ENCODE data around the gene C1orf232. TPM values are rescaled to one million over a fixed set of nuclear protein-coding genes. Genes with fewer than 3 reads are reported as not detected.

The C1orf232 gene
- total and polyA plus RNA-seq, 4 donors: 0.50 to 1.4 (median 1.1) TPM; not detected in 1

DNA sequence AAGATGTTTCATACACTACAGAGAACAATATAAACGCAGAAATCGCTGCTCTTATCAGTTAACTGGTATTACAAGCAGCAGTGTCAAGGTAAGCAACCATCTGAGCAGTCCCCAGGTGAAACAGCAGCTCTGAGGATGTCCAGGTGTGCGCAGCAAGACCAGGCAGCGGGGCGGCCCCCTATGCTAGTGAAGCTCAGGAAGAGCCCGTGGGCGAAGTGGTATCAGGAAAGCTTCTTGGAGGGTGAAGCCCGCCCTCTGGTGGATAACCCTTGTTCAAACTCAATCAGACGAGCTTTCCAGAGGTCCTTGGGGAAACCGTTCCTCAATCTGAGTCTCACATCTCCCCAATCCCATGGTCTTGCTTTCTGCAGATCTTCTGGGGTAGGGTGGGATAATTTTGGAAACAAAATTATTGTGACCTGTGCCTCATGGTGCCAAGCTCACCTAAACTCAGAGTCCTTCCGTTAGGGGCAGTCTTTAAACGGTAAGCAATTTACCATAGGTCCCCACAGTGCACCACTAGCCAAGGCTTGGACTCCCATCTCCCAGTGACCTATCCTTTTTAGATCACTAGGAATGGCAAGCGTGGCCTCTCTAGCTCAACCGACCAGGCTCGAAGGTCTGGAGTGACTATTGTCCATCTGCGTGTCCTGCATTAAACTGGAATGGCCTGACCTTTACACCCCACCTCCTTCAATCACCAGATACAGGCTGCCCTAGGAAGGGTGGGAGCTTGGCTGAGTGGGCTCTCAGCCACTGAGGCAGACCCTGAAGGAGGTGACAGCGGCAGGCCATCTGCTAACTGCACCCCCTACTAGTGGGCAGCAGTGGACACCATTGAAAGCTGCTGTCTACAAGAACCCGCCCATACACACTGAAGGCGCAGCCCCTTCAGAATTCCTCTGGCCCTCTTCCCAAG is 23.5 kb downstream of the C1orf232 start:
- Histone ChIP-seq H3K4me1 (ENCODE audit: control insufficient read depth, insufficient read depth, low read length) (peaks cover 3% of the 10 kb centered on the region), H3K27me3 (ENCODE audit: control insufficient read depth, insufficient read depth, low read length) (no peaks in the 10 kb centered on the region), H3K36me3 (ENCODE audit: control insufficient read depth, insufficient read depth, low read length) (no peaks in the 10 kb centered on the region), H3K9me3 (ENCODE audit: control insufficient read depth, insufficient read depth, low read length) (no peaks in the 10 kb centered on the region), H3K27ac (ENCODE audit: low read depth, low read length) (no peak overlapping the region), H3K4me3 (ENCODE audit: low read depth, low read length) (no peak overlapping the region)
- DNase-seq (ENCODE audit: low read depth in 4 of 6, low spot score in 6 of 6): peak in 3 of 6 donors; percentile 68 to 94 (median 91)
- 38% methylated on average over 14 of the region's 19 CpGs for WGBS (ENCODE audit: insufficient coverage)

DNA sequence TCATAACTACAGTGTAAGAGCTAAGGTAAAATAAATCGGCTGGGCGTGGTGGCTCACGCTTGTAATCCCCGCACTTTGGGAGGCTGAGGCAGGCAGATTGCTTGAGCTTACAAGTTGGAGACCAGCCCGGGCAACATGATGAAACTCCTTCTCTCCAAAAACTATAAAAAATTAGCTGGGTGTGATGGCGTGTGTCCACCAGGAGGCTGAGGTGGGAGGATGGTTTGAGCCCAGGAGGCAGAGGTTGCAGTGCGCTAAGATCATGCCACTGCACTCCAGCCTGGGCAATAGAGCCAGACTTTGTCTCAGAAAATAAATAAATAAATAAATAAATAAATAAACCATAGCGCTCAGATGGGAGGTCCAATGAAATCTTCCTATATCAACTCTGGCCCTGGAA is 26.6 kb downstream of the C1orf232 start:
- H3K36me3 ChIP-seq (ENCODE audit: control insufficient read depth, insufficient read depth, low read length): no peaks in the 10 kb centered on the region
- H3K4me1 ChIP-seq (ENCODE audit: control insufficient read depth, insufficient read depth, low read length): peaks cover 3% of the 10 kb centered on the region
- H3K9me3 ChIP-seq (ENCODE audit: control insufficient read depth, insufficient read depth, low read length): no peaks in the 10 kb centered on the region
- WGBS (ENCODE audit: insufficient coverage): 100% methylated on average over 4 of the region's 8 CpGs
- no peak overlapping the region for H3K27ac ChIP-seq (ENCODE audit: low read depth, low read length)
- H3K27me3 ChIP-seq (ENCODE audit: control insufficient read depth, insufficient read depth, low read length): no peaks in the 10 kb centered on the region
- DNase-seq (ENCODE audit: low read depth in 4 of 6, low spot score in 6 of 6): no peak
- no peak overlapping the region for H3K4me3 ChIP-seq (ENCODE audit: low read depth, low read length)

DNA sequence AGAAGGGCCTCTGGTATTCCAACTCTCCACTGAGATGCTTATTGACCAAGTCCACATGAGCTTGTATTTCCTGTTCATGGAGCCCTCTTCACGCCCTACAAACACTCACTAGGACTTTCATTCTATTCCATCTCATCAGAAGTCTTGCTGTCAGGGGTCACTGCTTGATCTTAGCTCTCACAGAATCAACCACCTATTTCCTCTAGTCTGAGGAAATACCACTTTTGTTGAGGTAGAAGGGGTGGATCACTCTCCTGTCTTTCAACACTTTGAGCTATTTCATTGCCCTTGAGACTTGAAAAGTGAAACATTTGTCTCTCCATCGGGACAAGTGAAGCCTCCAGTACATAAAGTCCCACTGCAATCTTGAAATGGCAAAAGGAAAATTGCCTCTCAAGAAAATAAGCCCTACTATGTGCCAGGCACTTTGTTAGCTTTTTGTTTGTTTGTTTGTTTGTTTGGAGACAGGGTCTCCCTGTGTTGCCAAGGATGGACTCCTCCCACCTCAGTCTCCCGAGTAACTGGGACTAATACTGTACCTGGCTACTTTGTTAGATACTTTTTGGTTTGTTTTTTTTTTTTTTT is 29.7 kb downstream of the C1orf232 start:
- Histone ChIP-seq H3K27me3 (ENCODE audit: control insufficient read depth, insufficient read depth, low read length) (no peaks in the 10 kb centered on the region), H3K36me3 (ENCODE audit: control insufficient read depth, insufficient read depth, low read length) (no peaks in the 10 kb centered on the region), H3K27ac (ENCODE audit: low read depth, low read length) (no peak overlapping the region), H3K4me3 (ENCODE audit: low read depth, low read length) (no peak overlapping the region), H3K9me3 (ENCODE audit: control insufficient read depth, insufficient read depth, low read length) (no peaks in the 10 kb centered on the region), H3K4me1 (ENCODE audit: control insufficient read depth, insufficient read depth, low read length) (no peaks in the 10 kb centered on the region)
- no peak for DNase-seq (ENCODE audit: low read depth in 4 of 6, low spot score in 6 of 6)
- 83% methylated on average over 1 of the region's 3 CpGs for WGBS (ENCODE audit: insufficient coverage)

DNA sequence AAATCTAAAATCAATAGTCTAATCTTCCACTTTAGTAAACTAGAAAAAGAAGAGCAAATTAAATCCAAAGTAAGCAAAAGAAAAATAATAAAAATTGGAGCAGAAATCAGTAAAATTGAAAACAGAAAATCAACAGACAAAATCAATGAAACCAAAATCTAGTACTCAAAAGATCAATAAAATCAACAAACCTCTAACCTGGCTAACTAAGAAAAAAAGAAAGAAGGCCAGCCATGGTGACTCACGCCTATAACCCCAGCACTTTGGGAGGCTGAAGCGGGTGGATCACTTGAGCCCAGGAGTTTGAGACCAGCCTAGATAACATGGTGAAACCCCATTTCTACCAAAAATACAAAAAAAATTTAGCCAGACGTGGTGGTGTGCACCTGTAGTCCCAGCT is 34.3 kb downstream of the C1orf232 start:
- Histone ChIP-seq H3K27me3 (ENCODE audit: control insufficient read depth, insufficient read depth, low read length) (no peaks in the 10 kb centered on the region), H3K9me3 (ENCODE audit: control insufficient read depth, insufficient read depth, low read length) (no peaks in the 10 kb centered on the region), H3K36me3 (ENCODE audit: control insufficient read depth, insufficient read depth, low read length) (no peaks in the 10 kb centered on the region), H3K4me1 (ENCODE audit: control insufficient read depth, insufficient read depth, low read length) (no peaks in the 10 kb centered on the region), H3K27ac (ENCODE audit: low read depth, low read length) (no peak overlapping the region), H3K4me3 (ENCODE audit: low read depth, low read length) (no peak overlapping the region)
- 100% methylated on average over 1 of the region's 3 CpGs for WGBS (ENCODE audit: insufficient coverage)
- DNase-seq (ENCODE audit: low read depth in 4 of 6, low spot score in 6 of 6): no peak

DNA sequence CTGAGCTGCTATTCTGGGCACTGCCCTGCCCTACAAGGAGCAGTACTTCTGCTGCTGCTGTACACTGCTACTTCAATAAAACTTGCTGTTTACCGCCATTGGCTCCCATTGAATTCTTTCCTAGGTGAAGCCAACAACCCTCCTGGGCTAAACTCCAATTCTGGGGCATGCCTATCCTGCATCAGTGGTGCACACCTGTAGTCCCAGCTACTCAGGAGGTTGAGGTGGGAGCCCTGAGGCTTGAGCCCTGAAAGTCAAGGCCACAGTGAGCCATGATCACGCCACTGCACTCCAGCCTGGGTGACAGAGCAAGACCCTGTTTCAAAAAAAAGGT is 36.0 kb downstream of the C1orf232 start:
- H3K27me3 ChIP-seq (ENCODE audit: control insufficient read depth, insufficient read depth, low read length): no peaks in the 10 kb centered on the region
- H3K36me3 ChIP-seq (ENCODE audit: control insufficient read depth, insufficient read depth, low read length): no peaks in the 10 kb centered on the region
- DNase-seq (ENCODE audit: low read depth in 4 of 6, low spot score in 6 of 6): no peak
- H3K9me3 ChIP-seq (ENCODE audit: control insufficient read depth, insufficient read depth, low read length): no peaks in the 10 kb centered on the region
- no peak overlapping the region for H3K4me3 ChIP-seq (ENCODE audit: low read depth, low read length)
- no peaks in the 10 kb centered on the region for H3K4me1 ChIP-seq (ENCODE audit: control insufficient read depth, insufficient read depth, low read length)
- 96% methylated on average over 2 of the region's 2 CpGs for WGBS (ENCODE audit: insufficient coverage)
- H3K27ac ChIP-seq (ENCODE audit: low read depth, low read length): no peak overlapping the region

DNA sequence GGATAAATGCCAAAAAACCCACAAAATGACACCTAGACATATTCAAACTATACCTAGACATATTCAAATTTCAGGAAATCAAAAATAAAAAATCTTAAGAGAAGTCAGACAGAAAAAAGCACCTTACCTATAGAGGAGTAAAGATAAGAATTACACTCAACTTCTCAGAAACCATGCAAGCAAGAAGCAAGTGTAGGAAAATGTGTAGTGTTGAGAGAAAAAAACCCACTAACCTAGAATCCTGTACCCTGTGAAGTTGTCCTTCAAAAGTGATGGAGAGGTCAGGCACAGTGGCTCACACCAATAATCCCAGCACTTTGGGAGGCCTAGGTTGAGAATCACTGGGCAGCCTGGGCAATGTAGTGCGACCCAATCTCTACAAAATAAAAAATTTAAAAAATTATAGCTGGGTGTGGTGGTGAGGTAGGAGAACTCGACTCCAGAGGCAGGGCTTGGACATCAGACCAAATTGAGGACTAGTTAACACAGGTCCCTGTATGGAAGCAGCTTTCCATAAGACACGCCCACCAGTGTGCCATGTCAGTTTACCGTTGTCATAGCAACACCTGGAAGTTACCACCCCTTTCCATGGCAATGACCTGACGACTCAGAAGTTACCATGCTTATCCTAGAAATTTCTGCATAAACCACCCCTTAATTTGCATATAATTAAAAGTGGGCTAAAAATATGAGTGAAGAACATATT is 36.5 kb downstream of the C1orf232 start:
- H3K27me3 ChIP-seq (ENCODE audit: control insufficient read depth, insufficient read depth, low read length): no peaks in the 10 kb centered on the region
- no peak overlapping the region for H3K4me3 ChIP-seq (ENCODE audit: low read depth, low read length)
- no peak overlapping the region for H3K27ac ChIP-seq (ENCODE audit: low read depth, low read length)
- no peak for DNase-seq (ENCODE audit: low read depth in 4 of 6, low spot score in 6 of 6)
- no peaks in the 10 kb centered on the region for H3K4me1 ChIP-seq (ENCODE audit: control insufficient read depth, insufficient read depth, low read length)
- no peaks in the 10 kb centered on the region for H3K36me3 ChIP-seq (ENCODE audit: control insufficient read depth, insufficient read depth, low read length)
- WGBS (ENCODE audit: insufficient coverage): 83% methylated on average over 2 of the region's 5 CpGs
- H3K9me3 ChIP-seq (ENCODE audit: control insufficient read depth, insufficient read depth, low read length): no peaks in the 10 kb centered on the region

DNA sequence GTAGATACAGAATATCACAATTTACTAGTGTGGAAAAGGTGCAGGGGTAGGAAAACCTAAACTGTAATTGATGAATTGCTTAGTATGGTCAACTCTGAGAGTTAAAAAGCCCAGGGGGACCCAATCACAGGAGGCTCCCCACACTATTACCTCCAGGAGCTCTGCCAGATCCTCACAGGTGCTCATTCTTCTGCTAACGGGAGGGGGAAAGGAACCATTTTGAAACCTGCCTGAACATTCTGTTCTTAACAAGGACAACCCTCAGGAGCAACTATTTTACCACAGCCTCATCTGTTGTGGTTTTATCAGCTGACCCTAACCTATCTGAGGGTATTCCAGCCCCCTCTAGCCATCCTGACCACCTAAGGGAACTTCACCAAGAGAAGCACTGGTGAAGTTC is 38.1 kb downstream of the C1orf232 start:
- Histone ChIP-seq H3K4me1 (ENCODE audit: control insufficient read depth, insufficient read depth, low read length) (no peaks in the 10 kb centered on the region), H3K27ac (ENCODE audit: low read depth, low read length) (no peak overlapping the region), H3K9me3 (ENCODE audit: control insufficient read depth, insufficient read depth, low read length) (no peaks in the 10 kb centered on the region), H3K27me3 (ENCODE audit: control insufficient read depth, insufficient read depth, low read length) (no peaks in the 10 kb centered on the region), H3K36me3 (ENCODE audit: control insufficient read depth, insufficient read depth, low read length) (no peaks in the 10 kb centered on the region), H3K4me3 (ENCODE audit: low read depth, low read length) (no peak overlapping the region)
- no peak for DNase-seq (ENCODE audit: low read depth in 4 of 6, low spot score in 6 of 6)
- 60% methylated on average over 1 of the region's 1 CpG for WGBS (ENCODE audit: insufficient coverage)

DNA sequence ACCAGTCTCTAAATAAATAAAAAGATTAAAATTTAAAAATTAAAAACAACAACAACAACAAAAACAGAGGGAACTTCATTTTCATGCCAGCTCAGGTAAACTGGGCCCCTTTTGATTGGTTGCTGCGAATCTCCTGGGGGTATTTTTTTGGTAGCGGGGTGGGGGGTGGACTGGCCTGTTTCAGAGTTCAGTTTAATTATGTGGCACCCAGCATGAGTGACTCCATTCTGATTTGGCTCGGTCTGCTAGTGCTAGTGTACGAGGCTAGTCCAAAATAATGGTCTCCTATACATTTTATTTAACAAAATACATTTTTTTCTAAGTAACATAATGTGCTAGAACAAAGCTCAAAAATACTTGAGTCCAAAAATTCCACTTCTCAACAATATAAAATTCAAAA is 39.0 kb downstream of the C1orf232 start:
- Histone ChIP-seq H3K27ac (ENCODE audit: low read depth, low read length) (no peak overlapping the region), H3K4me1 (ENCODE audit: control insufficient read depth, insufficient read depth, low read length) (no peaks in the 10 kb centered on the region), H3K27me3 (ENCODE audit: control insufficient read depth, insufficient read depth, low read length) (no peaks in the 10 kb centered on the region), H3K4me3 (ENCODE audit: low read depth, low read length) (no peak overlapping the region), H3K36me3 (ENCODE audit: control insufficient read depth, insufficient read depth, low read length) (no peaks in the 10 kb centered on the region), H3K9me3 (ENCODE audit: control insufficient read depth, insufficient read depth, low read length) (no peaks in the 10 kb centered on the region)
- 88% methylated on average over 3 of the region's 4 CpGs for WGBS (ENCODE audit: insufficient coverage)
- DNase-seq (ENCODE audit: low read depth in 4 of 6, low spot score in 6 of 6): no peak

DNA sequence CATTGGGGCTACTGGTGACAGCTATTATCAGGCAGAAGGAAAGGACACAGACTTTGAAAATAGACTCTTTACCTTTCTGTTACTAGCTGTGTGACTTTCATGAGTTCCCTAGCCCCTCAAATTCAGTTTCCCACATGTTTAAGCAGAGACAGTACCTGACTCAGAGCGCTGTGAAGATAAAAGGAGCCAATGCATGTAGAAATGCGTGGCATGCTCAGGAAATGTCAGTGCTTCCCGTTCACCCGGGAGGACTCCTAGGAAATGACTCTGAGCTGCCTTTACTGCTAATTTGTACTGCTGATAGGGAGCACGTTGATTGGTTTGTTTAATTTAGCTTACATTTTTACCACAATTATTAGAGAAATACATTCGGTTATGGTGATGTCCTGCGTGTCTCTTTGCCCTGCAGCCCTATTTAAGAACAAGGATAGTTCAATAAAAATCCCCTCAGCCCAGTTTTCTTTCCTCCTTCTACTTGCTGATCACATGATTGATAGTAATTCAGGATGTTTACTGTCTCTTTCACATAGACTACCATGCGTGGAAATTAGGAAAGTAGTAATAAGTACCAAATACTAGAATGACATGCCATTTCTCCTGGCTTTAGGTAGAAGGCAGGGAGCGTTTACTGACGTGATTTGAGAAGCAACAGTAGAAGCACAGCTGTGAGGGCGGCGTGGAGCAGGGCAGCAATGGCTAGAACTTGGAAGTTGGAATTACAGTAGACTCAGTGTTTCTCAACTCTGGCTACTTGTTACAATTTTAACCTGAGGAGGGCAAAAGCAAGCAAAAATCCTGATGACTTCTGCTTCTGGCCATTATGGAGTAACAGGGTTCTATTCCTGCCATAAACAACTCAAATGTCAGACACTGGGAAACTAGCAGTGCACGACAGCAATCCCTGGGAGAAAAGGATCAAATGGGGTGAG is 41.3 kb downstream of the C1orf232 start:
- WGBS (ENCODE audit: insufficient coverage): 60% methylated on average over 6 of the region's 13 CpGs
- Histone ChIP-seq H3K4me3 (ENCODE audit: low read depth, low read length) (no peak overlapping the region), H3K27ac (ENCODE audit: low read depth, low read length) (no peak overlapping the region), H3K36me3 (ENCODE audit: control insufficient read depth, insufficient read depth, low read length) (no peaks in the 10 kb centered on the region), H3K9me3 (ENCODE audit: control insufficient read depth, insufficient read depth, low read length) (no peaks in the 10 kb centered on the region), H3K4me1 (ENCODE audit: control insufficient read depth, insufficient read depth, low read length) (no peaks in the 10 kb centered on the region), H3K27me3 (ENCODE audit: control insufficient read depth, insufficient read depth, low read length) (no peaks in the 10 kb centered on the region)
- no peak for DNase-seq (ENCODE audit: low read depth in 4 of 6, low spot score in 6 of 6)
